HG02759 (cell line): ENCODE data around the gene PEX12.
"Not testable (repeated sequence)": the region's sequence is repeated elsewhere in the genome, so short reads cannot be mapped to it uniquely, and the experiment has no call there.

ENCODE experiments used
- ATAC-seq: cut with Tn5 transposase; IDR thresholded peaks from one replicate; pipeline ENCODE4 v1.9.1; 2021; ENCODE audit warnings: mild to moderate bottlenecking, moderate library complexity; ENCODE audit not compliant: unreplicated experiment

Gene PEX12

DNA sequence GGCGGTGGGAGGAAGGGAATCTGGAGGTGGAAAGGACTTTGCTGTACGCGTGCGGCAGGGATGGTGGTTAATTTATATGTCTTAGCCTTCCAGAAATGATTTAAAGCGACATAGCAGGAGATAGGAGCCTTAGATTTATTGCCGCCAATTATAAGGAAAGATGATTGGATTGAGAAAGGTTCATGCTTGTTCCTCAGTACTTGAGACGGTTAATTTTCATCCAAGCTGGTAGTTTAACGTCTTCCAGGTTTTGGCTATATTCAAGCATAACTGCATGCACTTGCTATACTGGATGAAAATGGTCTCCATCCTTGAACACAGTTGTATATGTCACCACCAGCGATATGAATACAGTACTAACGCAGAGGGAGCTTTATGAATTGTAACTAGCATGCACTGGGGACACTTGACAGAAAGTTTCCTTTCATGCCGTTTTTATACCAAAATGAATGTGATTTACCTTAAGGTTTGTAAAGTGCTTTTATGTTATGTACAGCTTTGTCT lies 610 bp upstream of the PEX12 start:
- no peak for ATAC-seq

DNA sequence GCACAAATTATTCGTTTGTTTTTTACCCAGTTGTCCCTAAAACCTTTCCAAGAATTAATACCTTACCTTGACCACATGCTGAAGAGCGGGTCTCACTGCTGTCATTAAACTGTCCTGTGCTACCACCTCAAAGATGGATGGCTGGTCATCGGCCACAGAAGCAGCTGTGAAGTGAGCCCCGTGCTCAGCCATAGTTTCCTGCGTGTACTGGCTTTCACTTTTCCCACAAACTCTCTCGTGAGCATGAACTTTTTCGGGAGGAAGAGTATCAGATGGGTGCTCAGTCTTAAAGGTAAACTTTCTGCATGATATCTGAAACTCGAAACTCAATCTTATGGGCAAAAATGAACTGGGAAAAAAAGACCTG lies 558 bp downstream of the PEX12 start:
- ATAC-seq, result no peak

DNA sequence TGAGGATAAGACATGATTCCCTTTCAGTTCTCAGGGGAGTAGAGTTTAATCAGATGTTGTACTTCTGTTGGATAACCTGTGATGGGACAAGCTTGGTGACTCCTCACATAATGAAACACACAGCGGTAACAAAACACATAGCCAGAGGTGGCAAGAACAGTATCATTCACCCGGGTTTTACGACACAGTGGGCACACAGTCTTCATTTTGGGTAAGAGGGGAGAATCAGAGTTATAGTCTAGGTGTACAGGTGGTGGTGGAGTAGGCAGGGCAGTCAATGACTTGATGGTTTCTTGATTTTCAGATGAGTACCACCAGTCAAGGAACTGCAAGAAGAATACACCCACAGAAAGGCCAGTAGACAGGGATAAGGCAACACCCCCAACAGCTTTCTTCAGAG lies 2.6 kb downstream of the PEX12 start:
- ATAC-seq, result no peak

DNA sequence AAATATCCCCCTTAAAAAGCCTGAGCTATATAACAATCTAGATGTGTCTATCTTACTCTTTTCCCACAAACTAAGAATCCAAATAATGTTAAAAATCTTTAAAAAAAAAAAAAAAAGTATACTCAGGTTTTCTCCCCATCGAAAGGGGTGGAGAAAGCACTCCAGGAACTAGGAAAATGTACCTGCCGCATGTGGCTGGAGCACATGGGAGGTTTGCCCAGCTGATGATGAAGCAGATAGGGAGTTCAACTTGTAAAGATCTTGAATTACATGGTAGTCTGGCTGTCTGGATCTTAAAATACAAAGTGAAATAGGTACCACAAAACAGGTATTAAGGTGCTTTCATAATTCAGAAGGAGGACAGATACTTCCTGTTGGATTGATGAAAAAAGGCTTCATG lies 9.0 kb downstream of the PEX12 start:
- no peak for ATAC-seq

DNA sequence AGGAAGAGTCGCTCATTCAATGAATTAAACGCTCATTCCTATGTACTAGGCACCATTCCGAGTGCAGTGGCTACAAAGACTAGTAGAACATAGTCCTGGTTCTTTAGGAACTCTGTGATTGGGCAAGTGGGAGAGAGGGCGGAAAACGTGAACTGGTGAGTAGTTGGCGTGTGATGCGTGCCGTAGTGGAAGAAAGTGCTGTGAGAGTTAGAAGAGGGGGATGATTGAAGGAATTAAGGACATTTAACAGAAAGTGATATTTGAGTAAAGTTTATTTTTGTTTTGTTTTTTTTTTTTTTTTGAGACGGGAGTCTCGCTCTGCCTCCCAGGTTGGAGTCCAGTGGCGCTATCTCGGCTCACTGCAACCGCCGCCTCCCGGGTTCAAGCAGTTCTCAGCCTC lies 9.8 kb downstream of the PEX12 start:
- no peak for ATAC-seq

DNA sequence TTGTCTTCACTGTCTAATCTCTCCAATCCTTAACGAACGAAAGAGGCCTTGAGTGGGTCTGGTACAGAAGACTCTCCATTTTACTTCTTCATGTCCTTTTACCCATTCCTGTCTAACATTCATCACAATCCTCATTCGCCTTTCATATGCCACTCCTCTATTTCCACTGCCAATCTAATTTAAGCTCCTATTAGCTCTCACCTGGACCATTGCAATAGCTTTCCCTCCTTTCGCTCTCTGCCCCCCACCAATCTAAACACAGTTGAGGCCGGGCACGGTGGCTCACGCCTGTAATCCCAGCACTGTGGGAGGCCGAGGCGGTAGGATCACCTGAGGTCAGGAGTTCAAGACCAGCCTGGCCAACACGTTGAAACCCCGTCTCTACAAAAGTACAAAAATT lies 11.4 kb downstream of the PEX12 start:
- ATAC-seq, result no peak

DNA sequence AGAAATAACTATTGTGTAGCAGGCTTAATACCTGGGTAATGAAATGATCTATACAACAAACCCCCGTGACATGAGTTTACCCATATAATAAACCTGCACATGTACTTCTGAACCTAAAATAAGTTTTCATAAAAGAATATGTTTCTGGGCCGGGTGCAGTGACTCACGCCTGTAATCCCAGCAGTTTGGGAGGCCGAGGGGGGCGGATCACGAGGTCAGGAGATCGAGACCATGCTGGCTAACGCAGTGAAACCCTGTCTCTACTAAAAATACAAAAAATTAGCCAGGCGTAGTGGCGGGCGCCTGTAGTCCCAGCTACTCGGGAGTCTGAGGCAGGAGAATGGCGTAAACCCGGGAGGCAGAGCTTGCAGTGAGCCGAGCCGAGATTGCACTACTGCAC lies 15.2 kb downstream of the PEX12 start:
- not testable (repeated sequence) for ATAC-seq

DNA sequence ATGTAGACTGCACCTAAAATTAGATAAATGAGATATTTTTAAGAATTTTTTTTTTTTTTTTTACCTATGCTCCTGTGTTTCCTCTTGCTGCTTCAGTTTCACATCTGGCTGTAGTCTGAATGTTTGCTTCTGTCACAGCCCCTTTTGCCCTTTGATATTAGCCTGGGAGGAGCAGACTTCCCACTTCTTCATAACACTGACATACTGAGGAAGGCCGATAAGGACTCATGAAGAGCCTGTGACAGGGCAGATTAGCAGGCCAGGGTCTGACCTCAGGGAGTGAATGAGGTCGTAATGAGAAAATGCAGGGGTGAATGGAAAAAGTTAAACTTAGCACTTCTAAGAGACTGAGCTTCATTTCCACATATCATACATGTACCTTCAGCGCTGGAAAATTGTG lies 17.7 kb downstream of the PEX12 start, which contains the start of gene SLFN14:
TSS of gene SLFN14 (minus strand) at position 117 of the 400 bp plus-strand sequence. CDS start 2,757 bp downstream, outside the sequence.
- no peak for ATAC-seq

DNA sequence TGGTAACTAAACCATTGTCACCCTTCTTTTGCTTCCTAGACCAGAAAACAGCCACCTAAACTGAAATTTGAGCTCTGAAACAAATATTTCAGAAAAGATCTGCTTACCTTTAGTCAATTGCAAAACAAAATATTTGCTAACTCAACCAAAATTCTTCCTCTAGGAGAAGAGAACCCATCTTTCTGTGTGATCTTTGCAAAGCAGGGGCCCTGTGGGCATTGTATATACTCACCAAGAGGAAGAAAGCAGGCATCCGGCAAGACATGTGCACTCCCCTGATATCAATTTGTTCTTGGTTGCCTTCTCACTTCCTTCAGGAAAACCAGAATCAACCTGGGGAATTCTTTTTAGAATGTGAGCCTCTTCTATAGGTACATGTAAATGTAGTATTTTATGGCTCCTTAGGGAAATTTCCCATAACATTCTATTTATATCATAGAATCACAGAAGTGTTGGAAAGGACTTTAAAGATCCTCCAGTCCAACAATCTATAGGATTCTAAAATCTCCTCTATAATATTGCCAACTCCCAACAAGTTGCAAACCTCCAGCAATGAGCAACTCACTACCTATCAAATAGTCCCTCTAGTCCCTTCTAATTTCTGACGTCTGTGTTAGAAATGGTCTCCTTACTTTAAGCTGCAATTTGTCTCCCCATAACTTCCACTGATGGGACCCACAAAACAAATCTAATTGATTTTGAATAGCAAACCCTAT lies 18.7 kb downstream of the PEX12 start:
- ATAC-seq, result no peak

DNA sequence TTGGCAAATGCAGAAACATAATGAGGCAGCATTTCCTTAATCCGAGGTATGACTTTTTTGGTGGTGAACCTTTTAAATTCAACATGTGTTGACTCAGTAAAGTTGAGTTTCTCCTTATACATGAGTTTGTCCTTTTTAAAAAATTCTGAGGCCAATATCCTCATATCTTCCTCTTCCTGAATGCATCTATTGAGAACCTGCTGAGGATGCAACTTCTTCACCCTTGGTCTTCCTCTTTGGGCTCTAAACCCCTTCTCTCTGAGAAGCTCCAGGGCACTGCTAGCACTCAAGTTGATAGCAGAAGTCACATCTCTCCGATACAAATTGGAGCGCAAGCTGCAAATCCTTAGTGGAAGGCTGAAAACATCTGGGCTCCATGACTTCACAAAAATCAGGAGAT lies 21.0 kb downstream of the PEX12 start:
- no peak for ATAC-seq

DNA sequence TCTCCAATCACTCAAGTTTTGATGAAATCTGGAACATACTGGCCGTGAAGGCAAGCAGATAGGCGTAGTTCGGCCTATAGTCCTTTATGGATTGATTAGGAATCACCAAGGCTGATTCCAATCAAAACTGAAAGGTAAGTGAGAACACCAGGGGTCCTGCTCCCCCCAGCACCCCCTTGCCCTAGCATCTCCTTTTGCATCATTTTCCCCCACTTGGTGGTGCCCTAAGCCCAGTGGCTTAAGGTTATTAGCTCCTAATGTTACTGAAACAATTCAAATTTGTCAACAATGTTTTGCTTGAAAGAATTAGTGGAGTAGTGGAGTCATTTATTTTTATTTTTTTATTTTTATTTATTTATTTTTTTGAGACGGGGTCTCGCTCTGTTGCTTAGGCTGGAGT lies 22.7 kb downstream of the PEX12 start:
- no peak for ATAC-seq

DNA sequence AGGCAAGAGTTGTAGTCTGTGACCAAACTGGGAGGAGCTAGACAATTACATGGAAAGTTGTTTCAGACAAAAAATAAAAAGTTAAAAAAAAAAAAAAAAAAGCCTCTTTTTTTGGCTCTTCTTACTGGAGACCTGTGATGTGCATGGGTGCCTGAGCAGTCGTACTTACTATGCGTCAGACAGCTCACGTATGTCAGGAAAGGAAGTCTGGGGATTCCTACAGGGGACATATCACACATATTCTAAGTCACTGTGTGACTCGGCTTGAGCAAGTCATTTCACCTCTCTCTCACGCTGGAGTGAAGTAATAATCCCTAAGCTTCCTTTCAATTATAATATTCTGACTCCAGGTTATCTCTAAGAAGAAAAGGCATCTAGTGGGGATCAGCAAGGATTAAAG lies 23.7 kb downstream of the PEX12 start:
- no peak for ATAC-seq

DNA sequence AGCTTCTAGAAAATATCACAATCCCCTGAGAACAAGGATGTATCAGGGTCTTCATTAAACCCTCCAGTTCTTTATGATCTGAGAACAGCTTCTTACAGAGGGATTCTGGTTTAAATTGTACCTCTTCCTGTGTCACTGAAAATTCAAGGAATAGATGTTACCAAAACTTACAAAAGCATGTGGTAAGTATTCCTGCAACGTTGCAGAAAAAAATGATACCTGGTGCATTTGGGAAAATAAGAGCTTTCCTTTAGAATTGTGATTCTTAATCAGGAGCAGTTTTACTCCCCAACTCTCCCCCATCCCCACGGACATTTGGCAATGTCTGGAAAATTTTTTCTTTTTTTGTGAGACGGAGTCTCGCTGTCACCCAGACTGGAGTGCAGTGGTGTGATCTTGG lies 25.1 kb downstream of the PEX12 start:
- ATAC-seq, result no peak

DNA sequence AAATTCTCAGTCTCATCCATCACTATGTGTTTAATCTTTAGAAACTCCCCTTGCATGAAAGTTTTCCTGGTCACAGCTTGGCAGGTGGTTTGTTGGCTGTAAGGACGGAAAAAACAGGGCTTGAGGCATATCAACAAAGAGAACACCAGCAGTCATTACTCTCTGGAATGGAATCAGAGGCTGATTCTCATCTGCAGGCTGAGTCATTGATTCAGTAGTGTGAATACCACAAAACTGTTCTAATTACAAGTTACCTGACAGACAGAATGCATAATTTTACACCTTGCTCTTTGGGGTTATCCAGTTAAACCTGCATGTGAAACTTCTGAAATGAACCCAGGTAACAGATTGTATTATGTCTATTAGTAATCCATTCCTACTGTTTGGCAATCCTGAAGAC lies 29.4 kb downstream of the PEX12 start:
- ATAC-seq, result no peak

DNA sequence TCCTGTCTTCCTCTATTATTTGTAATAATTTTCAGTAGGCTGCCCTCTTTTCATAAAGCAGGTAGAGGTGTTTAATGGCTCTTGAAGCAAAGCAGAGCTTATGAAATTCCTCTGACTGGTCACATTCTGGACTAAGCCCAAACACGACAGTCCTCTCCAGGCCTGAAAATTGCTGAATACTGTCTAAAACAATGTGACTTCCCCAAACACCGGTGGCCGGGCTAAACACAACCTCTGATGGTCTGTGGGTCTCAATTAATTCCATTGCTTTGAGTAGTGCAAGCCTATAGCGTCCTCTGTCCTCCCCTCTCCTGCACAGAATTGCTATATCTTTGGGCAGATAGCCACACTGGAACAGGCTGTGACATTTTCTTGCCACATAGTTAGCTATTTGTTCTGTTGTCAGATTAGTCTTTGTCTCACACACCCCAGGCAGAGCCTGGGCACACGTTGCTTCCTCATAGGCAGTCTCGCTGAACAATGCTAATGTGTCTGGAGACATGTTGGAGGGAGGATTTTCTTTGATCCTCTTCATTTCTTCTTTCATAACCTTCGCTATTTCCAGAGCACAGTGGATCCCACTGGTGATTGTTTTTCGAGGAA lies 30.1 kb downstream of the PEX12 start:
- ATAC-seq, result no peak

DNA sequence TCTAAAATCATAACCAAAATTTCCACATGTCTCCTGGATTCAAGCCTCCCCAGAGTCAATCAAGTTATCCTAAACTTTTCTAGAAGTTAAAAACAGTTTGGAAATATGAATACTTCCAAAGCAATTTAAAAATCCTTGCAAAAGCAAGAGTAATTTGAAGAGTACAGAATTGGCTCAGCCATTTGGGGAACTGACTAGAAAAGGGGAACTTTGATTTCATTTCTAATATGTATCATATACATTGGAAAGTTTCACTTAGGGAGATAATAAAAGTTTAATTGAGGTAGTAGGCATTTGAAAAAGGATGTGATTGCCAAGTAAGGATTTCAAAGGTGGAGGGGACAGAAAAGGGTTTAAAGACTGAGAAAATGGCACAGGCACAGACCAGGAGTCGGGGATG lies 31.9 kb downstream of the PEX12 start:
- ATAC-seq, result no peak

DNA sequence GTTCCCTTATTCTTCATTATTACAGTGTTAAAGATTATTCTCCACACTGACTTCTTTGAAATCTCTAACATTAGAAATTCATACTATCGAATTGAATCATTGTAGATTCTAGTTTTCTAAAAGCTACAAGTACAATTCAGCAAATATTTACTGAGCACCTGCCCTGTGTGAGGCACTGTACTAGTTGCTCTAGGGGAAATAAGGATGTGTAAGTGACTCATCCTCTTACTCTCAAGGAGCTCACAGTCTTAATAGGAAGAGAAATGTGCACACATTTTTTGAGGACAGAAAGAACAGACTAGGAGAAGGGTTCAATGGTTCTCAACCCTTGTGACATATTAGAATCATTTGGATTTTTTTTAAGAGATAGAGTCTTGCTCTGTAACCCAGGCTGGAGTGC lies 33.2 kb downstream of the PEX12 start:
- ATAC-seq, result no peak

DNA sequence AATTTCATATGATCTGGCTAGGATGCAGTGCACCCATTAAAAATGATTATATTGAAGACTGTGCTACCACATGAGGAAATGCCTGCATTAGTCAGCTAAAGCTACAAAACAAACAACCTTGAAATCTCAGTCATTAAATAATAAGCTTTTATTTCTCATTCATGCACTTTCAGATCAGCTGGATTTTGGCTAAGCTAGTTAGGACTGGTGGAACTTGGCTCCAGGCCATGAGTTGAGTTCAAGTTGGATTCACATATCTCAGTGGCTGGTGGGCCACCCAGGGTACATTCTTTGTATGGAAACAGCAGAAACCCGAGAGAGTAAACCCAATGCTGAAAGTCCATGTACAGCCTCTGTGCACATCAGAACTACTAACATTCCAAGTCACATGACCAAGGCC lies 34.5 kb downstream of the PEX12 start:
- no peak for ATAC-seq

DNA sequence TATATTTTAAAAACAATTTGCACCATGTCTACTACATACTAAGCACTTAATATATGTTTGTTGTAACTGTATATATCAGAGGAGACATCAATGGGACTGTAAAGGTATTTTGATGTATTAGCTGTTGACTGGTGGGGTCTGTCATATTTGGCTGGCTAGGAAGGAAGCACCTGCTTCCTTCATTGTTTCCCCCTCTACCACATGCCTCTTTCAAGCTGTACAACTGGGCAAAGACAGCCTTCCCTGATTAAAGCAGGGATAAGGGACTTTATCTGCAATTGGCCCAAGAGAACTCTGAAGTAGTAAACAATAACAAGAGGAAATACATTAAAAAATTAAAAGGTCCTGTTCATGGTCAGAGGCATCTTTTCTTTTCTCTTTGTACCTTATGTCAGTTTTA lies 35.4 kb downstream of the PEX12 start:
- ATAC-seq, result no peak

DNA sequence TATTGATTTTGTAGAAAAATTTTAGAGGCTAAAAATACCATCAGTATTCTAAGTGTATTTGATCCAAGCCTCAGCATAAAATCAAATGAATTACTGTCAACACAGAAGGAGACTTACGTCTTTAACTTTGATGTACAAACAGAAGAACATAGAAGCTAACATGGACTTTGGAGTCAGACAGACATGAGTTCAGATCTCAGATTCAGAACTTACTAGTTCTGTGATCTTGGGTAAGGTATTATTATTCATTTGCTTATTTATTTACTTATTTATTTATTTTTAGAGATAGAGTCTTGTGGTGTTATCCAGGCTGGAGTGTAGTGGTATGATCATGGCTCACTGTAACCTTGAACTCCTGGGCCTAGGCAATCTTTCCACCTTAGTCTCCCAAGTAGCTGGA lies 36.9 kb downstream of the PEX12 start:
- ATAC-seq, result no peak

DNA sequence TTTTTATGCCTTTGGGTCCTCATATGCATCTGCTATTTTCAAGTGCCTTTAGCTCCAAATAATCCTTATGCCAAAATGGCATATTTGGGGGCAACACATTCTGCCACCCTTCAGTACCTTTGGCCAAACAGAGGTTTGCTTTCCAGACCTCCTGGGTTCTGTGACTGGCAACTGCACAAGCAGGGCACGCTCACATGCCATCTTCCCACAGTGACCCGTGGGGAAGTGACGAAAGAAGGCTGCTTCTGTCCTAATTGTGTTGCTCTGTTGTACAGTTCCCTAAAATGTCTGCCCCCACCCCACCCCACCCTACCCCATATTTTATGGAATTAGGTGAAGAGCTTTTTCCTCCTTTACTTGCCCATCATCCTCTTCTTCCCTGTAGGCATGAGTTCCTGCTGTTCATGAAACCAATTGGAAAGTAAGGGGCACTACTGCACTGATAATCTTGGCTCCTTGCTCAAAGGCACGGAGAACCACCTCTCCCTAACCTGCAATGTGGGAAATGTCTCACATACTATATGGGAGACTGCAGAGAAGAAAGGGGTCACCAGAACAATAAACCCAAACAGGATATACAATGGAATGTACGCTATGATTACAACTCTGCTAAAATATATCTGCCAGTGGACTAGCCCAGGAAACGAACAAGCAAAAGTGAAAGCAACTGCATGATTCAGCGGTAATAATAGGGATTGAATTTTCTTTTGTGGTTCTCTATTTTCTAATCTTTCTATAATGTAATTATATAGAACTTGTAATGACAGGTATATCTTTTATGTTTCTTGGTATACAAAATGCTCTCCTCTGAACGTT lies 37.6 kb downstream of the PEX12 start:
- no peak for ATAC-seq

DNA sequence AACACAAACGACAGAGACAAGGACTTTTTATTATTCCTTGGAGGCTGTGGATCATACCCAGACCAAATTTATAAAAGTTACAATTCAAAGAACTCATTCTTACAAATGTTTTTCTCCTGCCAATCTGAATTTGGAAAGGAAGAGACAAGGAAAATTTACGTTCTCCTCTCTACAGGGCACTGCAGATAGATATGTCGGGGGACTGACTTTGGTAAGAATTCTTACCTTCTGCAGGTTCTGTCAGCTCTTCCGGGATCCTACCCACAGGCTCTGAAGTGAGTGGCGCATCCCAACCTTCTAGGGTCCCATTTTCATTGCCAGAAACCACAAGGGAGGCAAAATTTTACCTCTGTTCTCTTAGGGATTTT lies 38.7 kb downstream of the PEX12 start:
- ATAC-seq, result no peak
